NCI-H748 (cell line): ENCODE data around the gene BEND6.
A peak's percentile ranks its signal among the peaks of the same experiment; 100 is the strongest.

Experiments used
- DNase-seq: peaks from one replicate; lab custom pipeline; 2025; ENCODE audit not compliant: unreplicated experiment; lab: John Stamatoyannopoulos, UW

BEND6 gene, protein sequence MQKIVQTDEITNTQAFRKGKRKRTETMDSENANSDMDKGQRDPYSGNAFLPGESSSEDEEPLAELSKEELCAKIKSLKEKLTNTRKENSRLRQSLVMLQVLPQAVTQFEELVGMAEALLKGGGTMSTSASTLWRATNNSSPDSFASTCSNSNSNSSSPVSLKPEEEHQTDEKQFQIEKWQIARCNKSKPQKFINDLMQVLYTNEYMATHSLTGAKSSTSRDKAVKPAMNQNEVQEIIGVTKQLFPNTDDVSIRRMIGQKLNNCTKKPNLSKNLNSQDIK

DNA sequence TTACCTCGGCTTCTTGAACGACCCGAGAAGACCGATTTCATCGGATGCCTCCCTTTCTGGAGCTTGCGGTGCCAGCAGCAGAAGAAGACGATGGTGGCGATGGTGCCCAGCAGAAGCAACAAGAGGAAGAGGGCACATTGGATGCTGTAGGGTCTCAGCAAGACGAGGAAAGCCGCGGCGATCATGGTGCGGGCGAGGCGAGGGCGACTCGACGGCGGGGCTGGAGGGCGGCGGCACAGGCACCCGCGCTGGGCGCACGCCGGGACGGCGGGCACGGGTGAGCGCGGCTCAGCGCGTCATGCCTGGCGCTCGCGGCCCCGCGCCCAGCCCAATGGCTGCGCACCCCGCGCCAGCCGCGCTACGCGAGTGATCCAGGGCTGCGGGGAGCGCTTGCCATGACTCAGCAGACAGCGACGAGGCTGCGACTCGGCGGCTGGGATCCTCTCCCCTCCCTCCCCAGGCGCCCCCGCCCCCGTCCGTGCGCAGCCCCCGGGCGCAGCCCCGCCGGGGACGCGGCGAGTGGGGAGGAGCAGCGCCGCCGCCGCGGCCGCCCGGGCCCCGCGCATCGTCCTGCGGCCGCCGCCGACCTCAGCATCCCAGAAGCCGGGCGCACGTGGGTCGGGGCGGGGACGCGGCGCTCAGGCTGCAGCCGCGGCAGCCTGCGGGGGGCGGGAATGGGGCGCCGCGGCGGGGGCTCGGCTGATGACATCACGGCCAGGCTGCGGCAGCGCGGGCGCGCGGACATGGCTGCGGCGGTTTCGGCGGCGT is at the start of gene BEND6:
Gene BEND6, plus strand, starts transcription at position 705 of the 768 bp plus-strand sequence. CDS start 26,704 bp downstream, outside the sequence.
- peak; percentile 76 for DNase-seq

DNA sequence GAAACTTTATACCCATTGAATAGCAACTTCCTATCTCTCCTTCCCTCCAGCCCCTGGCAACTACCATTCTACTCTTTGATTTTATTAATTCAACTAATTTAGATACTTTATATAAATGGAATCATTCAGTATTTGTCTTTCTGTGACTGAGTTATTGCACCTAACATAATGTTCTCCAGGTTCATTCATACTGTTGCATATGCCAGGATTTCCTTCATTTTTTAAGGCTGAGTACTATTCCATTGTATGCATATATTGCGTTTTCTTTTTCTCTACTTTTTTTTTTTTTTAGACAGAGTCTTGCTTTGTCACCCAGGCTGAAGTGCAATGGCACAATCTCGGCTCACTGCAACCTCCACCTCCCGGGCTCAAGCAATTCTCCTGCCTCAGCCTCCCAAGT is 49.5 kb upstream of the BEND6 start:
- no peak for DNase-seq

DNA sequence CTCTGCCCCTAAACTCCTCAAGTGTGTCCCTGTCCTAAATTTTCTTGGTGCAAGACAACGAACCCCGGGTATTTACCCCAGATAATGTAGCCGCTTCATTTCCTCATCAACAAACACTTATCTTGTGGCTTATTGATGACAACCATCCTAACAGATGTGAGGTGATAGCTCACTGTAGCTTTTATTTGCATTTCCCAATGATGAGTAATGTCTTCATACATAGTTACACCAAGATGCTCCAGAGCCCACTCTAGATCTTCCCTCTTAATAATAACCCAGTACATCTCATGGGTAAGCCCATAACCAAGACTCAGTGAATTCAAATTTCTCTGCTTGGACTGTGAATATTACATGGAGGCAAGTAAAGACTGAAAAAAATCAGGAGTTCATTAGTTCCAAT is 48.2 kb upstream of the BEND6 start:
- DNase-seq, result no peak

DNA sequence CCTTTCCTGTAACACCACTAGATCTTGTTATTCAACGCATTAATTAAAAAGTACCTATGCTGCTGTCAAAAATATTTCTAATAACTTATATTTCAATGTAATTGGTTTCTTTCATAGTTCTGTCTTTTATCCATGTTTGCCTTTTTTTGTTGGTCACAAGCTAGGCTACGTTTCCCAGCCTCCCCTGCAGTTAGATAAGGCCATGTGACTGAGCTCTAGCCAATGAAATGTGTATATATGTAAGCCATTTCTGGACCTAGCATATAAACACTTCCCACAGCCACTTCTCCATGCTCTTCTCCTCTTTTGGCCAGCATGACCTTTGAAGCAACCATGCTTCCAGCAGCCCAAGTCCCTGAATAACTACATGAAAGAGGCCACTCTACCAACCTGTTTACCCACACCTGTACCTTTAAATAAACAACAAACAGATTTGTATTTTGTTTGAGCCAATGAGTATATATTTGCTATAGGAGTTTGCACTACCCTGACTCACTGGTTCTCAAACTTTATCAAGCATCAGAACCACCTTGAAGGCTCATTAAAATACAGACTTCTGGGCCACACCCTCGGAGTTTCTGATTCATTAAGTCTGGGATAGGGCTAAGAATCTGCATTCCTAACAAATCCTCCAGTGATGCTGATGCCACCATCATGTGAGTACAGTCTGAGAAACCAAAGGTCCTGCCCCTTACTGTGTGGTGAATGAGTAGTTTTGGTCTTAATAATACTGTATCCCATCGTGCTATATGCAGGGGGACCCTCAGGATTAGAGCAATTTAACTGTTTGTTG is 45.6 kb upstream of the BEND6 start:
- no peak for DNase-seq

DNA sequence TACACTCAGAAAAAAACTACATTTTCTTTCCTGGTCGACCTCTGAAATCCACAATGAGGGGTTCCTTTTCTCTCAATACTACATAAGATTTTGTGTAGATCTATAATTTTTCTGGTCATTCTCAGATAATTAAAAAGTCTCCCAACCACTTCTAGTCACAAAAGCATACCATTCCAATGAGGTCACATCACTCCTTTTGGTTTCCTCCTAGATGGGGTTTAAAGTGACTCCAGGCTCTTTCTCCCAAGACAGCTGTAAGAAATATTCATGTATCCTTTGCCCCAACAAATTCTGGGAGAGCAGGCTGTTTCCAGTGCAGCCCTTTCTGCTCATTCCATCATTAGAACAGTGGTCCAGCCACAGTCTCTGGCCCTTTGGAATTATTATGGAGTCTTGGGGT is 43.1 kb upstream of the BEND6 start:
- no peak for DNase-seq

DNA sequence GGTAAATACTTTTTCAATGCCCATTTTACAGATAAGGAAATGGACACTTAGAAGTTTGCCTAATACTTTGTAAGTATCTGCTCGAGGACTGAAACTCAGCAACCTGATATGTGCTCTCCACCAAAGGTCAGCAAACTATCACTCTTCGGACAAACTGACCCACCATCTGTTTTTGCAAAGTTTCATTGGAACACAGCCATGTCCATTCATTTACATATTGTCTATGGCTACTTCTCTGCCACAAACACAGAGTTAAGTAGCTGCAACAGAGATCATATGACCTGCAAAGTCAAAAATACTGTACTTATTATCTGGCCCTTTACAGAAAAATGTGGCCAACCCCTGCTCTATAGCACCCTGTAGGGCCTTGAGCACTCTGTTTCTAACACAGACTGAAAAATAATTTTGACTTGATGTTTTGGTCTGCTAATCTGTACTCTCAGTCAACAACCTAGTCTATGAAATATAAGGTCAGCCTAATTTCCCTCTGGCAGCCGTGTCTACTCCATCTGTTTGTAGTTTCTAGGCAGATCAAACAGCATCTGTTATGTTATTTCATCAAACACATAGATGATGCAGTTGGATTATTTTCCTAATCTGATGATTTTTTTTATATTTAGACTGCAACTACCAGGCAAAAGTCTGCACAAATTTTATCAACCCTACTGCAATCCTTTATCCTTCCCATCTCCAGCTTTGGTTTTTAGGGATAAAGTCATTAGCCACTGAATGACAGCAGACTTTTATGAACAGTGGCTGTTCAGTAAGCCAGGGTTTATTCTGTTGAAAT is 41.4 kb upstream of the BEND6 start:
- DNase-seq, result no peak

DNA sequence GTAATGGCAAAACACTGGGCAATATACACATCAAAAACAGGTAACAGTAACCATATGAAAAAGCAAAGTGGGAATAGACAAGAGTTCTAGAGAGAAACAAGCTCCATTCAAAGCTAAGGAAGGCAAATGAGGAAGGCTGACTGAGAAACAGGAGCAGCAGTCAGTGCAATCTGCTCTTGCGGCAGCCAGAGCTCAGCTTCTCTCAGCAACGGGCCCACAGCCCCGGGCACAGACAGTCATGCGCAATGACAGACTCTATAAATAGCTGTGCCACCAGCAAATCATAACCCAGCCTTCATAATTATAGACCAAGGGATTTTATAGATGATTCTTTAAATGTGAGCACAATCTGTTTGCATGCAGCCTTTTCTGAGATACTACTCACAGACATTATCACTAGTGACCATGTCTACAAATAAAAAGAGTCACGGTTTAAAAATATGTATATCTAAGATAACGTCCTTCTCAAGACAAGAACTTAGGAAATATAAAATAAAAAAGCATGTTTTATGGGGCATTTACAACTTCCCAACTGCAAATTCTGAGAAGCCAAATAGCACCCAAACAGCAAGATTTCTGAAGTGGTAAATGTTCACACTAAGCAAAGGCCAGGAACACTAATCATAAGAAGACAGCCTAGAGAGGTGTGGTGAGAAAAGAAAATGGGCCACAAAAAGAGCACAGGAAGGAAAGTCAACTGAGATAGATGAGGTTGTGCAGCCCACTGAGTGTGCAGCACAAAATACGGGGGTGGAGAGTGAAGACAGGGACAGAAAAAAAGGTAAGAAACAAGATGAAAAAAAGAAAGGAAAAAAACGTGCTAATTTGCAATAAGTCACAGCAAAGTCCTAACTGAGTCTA is 39.9 kb upstream of the BEND6 start:
- no peak for DNase-seq

DNA sequence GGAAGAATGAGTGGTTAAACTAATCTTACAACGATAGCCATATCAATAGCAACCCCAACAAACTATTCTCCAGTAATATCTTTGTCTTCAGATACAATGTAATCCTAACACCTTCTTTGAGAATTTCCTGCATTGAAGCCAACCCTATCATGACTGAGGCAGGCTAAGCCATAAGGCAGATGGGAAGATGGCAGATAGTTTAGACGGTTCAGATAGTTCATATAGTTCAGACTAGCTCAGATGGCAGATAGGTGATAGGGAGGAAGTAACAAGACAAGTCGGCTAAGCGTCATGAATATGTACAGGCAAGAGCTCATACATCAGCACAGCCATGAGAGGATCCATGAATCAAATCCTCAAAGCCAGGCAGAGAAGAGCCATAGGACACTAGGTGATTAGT is 39.1 kb upstream of the BEND6 start:
- no peak for DNase-seq

DNA sequence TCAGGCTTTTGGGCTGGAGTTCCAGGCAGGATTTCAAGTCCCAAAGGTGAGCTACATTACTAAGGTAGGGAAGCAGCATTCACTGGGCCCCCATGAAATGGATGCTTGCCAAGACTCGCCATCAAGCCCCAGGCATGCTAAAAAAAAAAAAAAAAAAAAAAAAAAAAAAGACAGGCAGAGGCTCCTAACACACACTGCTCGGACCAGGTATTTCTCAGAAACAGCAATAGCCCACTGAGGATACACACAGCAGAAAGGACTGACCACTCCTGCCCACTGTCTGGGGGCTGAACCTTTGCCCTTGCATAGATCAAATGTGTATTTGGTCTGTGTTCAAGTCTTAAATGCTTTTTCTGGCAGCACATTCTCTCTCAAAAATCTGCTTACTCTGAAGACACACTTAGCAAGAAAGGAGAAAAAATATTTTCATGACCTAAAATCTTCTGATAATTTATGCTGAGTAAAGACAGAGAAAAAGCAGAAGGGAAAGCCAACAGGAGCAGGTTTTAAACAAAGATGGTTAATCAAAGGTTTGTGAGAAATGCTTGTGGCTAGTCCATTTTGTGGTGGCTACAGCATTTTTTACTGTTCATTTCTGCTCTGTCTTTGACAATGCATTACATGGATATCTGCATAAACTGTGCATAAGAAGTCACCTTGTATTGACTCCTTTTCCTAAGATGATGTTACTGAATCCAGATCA is 37.9 kb upstream of the BEND6 start:
- DNase-seq, result no peak

DNA sequence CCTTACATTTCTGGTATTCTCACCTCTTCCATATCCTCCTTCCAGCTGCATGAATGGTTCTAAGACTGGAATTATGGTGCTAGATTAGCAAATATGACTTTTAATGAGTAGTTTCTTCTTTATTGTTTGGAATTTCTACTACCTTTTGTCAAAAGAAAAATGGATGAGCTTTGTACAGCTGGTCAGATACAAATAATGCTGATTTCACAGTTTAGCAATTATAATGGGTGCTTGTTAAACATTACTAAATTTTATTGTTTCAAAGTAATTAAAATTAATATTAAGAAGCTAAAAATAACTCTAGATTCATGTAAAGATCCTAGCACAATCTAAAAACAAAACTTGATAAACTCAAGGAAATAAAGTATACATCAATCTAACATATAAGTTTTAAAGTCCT is 32.3 kb upstream of the BEND6 start:
- no peak for DNase-seq

DNA sequence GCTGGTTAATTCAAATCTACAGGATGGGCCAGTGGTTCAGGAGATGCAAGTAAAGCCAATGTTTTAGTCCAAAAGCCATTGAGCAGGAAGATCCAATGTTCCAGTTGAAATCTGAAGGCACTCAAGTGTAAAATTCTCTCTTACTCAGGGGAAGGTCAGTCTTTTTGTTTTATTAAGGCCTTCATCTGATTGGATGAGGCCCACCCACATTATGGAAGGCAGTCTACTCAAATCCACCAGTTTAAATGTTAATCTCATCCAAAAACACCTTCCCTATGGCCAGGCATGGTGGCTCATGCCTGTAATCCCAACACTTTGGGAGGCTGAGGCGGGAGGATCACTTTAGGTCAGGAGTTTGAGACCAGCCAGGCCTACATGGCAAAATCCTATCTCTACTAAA is 31.3 kb upstream of the BEND6 start:
- no peak for DNase-seq

DNA sequence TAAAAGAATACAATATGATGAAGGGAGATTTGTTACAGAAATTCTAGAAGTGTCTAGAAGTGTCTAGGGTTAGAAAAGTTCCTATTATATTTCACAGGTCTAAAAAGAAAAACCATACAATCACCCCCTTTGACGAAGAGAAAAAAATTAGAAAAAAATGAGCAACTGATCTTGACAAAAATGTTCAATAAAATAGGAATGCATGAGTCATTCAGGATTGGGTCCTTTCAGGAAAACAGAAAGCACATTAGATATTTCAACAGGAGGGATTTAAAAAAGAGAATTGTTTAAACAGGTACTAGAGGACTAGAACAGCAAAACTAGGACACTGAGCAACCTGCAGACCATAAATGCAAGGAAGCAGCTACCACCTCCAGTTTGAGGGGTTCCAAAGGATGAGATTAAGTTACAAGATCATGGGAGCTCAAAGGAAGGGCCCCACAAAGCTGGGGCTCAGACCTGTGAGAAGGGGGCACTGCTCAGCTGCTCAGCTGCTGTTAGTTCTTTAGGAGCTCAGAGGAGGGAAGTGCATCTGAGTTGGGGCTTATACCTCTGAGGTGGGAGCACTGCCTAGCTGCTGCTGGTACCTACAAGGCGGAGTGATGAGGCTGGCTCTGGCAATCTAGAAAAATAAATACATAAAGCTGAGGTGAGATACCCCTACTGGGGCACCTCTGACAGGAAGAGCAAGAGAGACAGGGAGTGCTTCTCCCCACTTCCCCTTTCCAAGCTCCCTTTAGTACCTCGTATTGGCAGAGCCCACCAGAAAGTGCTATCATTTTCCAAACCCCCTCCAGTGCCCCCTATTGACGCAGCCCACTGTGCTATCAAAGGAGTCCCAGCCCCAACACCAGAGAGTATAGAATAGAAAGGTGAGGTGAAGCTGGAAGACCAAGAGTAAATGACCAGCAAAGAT is 27.1 kb upstream of the BEND6 start:
- no peak for DNase-seq

DNA sequence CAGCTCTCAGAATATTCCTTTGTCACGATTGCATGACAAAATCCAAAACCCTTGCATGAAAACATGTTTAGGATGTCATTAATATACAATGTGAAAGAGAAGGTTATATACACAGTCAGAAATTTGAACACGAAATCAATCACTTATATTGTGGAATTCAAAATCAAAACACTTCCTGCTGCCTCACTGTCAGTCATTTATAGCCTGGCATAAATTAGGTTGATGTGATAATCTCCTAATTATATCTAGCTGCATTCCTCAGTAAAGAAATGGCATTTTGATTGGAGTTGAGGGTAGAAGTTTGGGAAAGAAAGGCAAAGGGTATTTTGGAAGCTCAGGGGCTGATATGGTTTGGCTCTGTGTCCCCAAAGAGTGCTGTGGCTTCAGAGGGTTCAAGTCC is 24.1 kb upstream of the BEND6 start:
- no peak for DNase-seq

DNA sequence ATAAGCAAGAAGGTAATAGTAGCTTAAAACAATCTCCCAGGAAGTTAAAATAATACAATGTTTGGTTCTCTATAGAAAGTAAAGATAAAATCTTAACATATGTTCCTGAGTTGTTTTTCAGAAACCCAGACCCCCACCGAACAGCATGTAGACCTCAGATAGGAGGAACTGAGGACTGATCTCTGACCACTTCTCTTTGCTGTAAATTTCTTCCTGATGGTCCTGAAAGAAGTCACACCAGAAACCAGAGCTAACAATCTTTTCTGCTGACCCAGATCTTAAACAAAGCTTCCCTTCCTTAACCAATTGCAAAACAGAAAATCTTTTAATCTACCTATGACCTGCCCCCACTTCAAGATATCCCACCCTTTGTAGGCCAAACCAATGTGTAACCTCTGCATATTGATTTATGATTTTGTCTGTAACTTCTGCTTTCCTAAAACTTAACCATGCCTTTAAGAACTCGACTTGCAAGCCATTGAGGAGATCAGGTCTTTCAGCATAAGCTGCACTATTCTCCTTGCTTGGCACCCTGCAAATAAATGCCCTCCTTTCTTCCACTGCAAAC is 21.9 kb upstream of the BEND6 start:
- DNase-seq, result no peak

DNA sequence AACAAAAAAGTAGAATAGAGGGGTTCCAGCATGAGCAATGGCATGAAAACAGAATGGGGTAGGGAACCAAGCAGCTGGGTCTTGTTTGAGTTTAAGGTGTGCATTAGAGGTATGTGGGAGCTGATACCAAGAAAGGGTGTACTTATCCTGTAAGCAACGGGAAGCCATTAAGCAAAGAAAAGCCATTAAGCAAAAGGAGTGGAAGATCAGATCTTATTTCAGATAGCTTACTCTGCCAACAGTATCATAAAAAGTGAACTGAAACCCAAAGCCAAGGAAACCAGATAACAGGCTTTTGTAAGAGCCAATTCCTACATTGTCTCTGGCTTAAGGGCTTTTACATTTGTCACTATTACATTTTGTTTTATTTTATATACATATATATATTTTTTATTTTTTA is 21.3 kb upstream of the BEND6 start:
- no peak for DNase-seq

DNA sequence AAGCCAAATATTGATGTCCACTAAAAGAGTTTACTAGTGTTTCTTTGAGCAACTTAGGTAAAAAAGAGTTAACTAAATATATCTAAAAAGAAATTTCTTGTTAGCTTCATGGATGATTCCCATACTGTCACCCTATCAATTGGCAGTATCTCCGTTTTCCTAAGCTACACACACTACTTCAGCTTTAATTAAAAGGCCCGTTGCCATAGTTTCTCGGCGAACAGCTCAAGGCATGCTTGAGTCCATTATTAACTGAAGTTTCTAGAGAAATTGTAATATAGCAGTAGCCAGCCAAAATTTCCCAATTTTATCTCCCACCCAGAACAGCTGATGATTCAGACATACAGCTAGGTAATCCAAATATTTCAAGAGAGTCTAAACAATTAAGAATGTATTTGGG is 20.0 kb upstream of the BEND6 start:
- no peak for DNase-seq

DNA sequence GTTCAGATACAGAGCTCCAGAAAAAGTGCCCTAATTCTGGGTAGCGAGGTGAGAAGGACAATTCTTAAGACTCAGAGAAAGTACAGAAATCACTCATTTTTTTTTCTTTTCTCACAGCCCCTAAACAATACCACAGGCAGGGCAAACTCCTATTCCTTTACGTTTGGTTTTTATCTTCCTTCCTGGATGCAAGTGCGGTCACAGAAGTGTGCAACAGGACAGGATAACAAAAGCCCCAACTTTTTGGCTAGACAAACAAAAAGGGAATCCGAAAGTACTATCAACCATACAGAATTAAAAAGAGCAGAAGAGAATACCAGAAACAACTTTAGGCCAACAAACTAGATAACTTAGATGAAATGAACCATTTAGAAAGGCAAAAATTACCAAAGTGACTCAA is 18.4 kb upstream of the BEND6 start:
- no peak for DNase-seq

DNA sequence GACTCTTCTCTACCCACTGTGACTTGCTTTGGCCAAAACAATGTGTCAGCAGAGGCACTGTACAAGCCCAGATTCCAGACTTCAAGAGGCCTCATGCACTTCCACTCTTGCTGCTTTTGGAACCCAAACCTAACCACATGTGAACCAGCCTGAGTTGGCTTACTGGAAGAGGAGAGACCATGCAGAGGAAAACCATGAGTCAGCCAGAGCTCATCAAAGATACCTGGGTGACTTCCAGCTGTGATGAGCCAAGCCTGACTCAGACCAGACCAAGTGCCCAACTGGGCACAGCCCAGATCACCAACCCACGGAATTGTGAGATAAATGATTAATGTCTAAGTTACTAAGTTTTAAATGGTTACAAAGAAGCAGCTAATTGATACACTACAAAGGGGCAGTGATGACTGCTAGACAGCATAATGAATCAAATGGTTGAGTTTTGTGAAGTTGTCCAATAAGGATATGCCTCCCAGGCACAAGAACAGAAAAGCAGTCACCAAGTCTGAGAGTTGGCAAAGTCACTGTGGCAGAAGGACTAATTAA is 16.2 kb upstream of the BEND6 start:
- DNase-seq, result no peak
